ENCODE measurements around the gene DISC1. TPM values are rescaled to one million over a fixed set of nuclear protein-coding genes. Genes with fewer than 3 reads are reported as not detected.

DISC1 gene
- total and polyA plus RNA-seq, 8 donors = 0.42 to 6.6 (median 1.5) TPM

- TF ChIP-seq CTCF (IDR thresholded peaks at IDR 0.05) = no peak
- no peak for ATAC-seq
- H3K4me1 ChIP-seq = peaks cover 0 to 6% (median 4%) of the 10 kb centered on the region in 3 donors
- FAIRE-seq = no peak
- intact Hi-C loops (cut with DNase I) = loop anchor here in 1 of 3 donors (10.0 kb wide), 1 partner anchor 764 kb away; no protein-coding TSS in a partner anchor
- H3K27me3 ChIP-seq = no peaks in the 10 kb centered on the region
- H3K27ac ChIP-seq = no peak overlapping the region
- H3K4me3 ChIP-seq = no peak overlapping the region
- 66 to 77% methylated on average over 5 of the region's 5 CpGs for WGBS, 2 donors
- H3K9me3 ChIP-seq = no peaks in the 10 kb centered on the region
- DNase-seq = no peak
- no peaks in the 10 kb centered on the region for H3K36me3 ChIP-seq
Measured at GRCh38 chr1:231860221-231861088, 233.9 kb downstream of the DISC1 start.

- FAIRE-seq (no peak), DNase-seq (no peak), ATAC-seq (peak in 2 of 4 donors; percentile 29 to 31)
- no peaks in the 10 kb centered on the region for H3K27me3 ChIP-seq
- intact Hi-C loops (cut with DNase I) = loop anchor here in 1 of 3 donors (10.0 kb wide), 1 partner anchor 763 kb away; no protein-coding TSS in a partner anchor
- H3K27ac ChIP-seq = no peak overlapping the region
- H3K4me1 ChIP-seq = peaks cover 0 to 4% (median 1%) of the 10 kb centered on the region in 3 donors
- no peaks in the 10 kb centered on the region for H3K36me3 ChIP-seq
- H3K4me3 ChIP-seq = no peak overlapping the region
- no peaks in the 10 kb centered on the region for H3K9me3 ChIP-seq
- 66 to 68% methylated on average over 7 of the region's 7 CpGs for WGBS, 2 donors
- no peak for TF ChIP-seq CTCF (IDR thresholded peaks at IDR 0.05)
Measured at GRCh38 chr1:231861541-231862481, 235.2 kb downstream of the DISC1 start.

GRCh38 chr1:231862611-231863010 lies 236.0 kb downstream of the DISC1 start:
- no peak for FAIRE-seq
- WGBS, 2 donors = 66 to 71% methylated on average over 2 of the region's 2 CpGs
- H3K36me3 ChIP-seq = no peaks in the 10 kb centered on the region
- TF ChIP-seq CTCF (IDR thresholded peaks at IDR 0.05) = no peak
- no peaks in the 10 kb centered on the region for H3K27me3 ChIP-seq
- H3K4me1 ChIP-seq = no peaks in the 10 kb centered on the region
- intact Hi-C loops (cut with DNase I) = loop anchor here in 1 of 3 donors (10.0 kb wide), 1 partner anchor 762 kb away; no protein-coding TSS in a partner anchor
- H3K9me3 ChIP-seq = no peaks in the 10 kb centered on the region
- H3K4me3 ChIP-seq = no peak overlapping the region
- H3K27ac ChIP-seq = no peak overlapping the region
- ATAC-seq = no peak
- no peak for DNase-seq

GRCh38 chr1:231865331-231865730 lies 238.7 kb downstream of the DISC1 start:
- 55 to 57% methylated on average over 3 of the region's 3 CpGs for whole genome bisulfite sequencing, 2 donors
- no peak overlapping the region for H3K27ac ChIP-seq
- no peaks in the 10 kb centered on the region for H3K27me3 ChIP-seq
- ATAC-seq = no peak
- no peaks in the 10 kb centered on the region for H3K4me1 ChIP-seq
- no peak for FAIRE-seq
- DNase-seq = no peak
- TF ChIP-seq CTCF (IDR thresholded peaks at IDR 0.05) = no peak
- H3K36me3 ChIP-seq = no peaks in the 10 kb centered on the region
- intact Hi-C loops (cut with DNase I) = loop anchor here in 2 of 3 donors (5.0 to 10.0 kb wide), 2 partner anchors 759 to 767 kb away; partner anchors contain the start of gene SIPA1L2 (in 1 of the 2)
- no peaks in the 10 kb centered on the region for H3K9me3 ChIP-seq
- H3K4me3 ChIP-seq = no peak overlapping the region
